Osteoblast (primary cell): ENCODE results near the gene PPARG. TPM values are rescaled to one million over a fixed set of nuclear protein-coding genes. Genes with fewer than 3 reads are reported as not detected.
A peak's percentile ranks its signal among the peaks of the same experiment; 100 is the strongest.

Source experiments
- DNase-seq: peaks from one replicate; pipeline ENCODE4 v3.0.0; 2011; ENCODE audit warnings: low spot score, mixed read lengths; ENCODE audit not compliant: insufficient read length; ENCODE audit errors: missing footprints
- H2AFZ ChIP-seq: 2 replicates; pipeline ENCODE4 v1.6.0; 2011; ENCODE audit warnings: mild to moderate bottlenecking, low read length
- H3K27ac ChIP-seq: 2 replicates; pipeline ENCODE4 v1.5.1; 2011; ENCODE audit warnings: mild to moderate bottlenecking, low read depth, low read length, moderate library complexity
- H3K27me3 ChIP-seq: 2 replicates; pipeline ENCODE4 v1.6.0; 2012; ENCODE audit warnings: mild to moderate bottlenecking, control low read depth, inconsistent platforms, low read length, moderate library complexity; ENCODE audit not compliant: insufficient read depth
- H3K36me3 ChIP-seq: 2 replicates; pipeline ENCODE4 v1.5.1; 2011; ENCODE audit warnings: mild to moderate bottlenecking, low read length, control low read depth, moderate library complexity; ENCODE audit not compliant: insufficient read depth
- H3K4me1 ChIP-seq: 2 replicates; pipeline ENCODE4 v1.5.1; 2011; ENCODE audit warnings: mild to moderate bottlenecking, low read length, control low read depth, moderate library complexity; ENCODE audit not compliant: insufficient read depth
- H3K4me2 ChIP-seq: 2 replicates; pipeline ENCODE4 v1.6.0; 2011; ENCODE audit warnings: mild to moderate bottlenecking, low read length; ENCODE audit not compliant: insufficient read depth
- H3K4me3 ChIP-seq: fragments of 200-600 bp; sonication (generic); 3 replicates; pipeline ENCODE4 v1.5.1; 2012; ENCODE audit warnings: mild to moderate bottlenecking, low read length, inconsistent platforms; ENCODE audit not compliant: insufficient read depth
- H3K79me2 ChIP-seq: 2 replicates; pipeline ENCODE4 v1.6.0; 2012; ENCODE audit warnings: mild to moderate bottlenecking, low read length, control low read depth, inconsistent platforms; ENCODE audit not compliant: insufficient read depth
- H3K9me3 ChIP-seq: 2 replicates; pipeline ENCODE4 v1.5.1; 2011; ENCODE audit warnings: low read depth, low read length, control low read depth
- H4K20me1 ChIP-seq: 2 replicates; pipeline ENCODE4 v1.6.0; 2012; ENCODE audit warnings: mild to moderate bottlenecking, low read length, control low read depth; ENCODE audit not compliant: insufficient read depth
- total RNA-seq: library from RNA; depleted of rRNA; stranded (reverse); fragments of >200 nt; gene quantifications from 2 replicates; pipeline ENCODE4 v1.2.3, GENCODE V29; 2012
- TF ChIP-seq, protein P1 (sequence below): IDR thresholded peaks from 2 replicates; pipeline ENCODE4 v1.5.1; 2011; ENCODE audit warnings: mild to moderate bottlenecking, low read depth, low read length, moderate library complexity; ENCODE audit errors: extremely low read depth

The PPARG gene
- total RNA-seq, 1 donor = 7.2 TPM

- Histone ChIP-seq H3K79me2 (no peaks in the 10 kb centered on the region), H3K27me3 (no peaks in the 10 kb centered on the region), H3K36me3 (no peaks in the 10 kb centered on the region), H3K9me3 (no peaks in the 10 kb centered on the region), H3K4me3 (no peak overlapping the region), H2AFZ (no peak overlapping the region), H4K20me1 (no peaks in the 10 kb centered on the region), H3K4me1 (peaks cover 13% of the 10 kb centered on the region), H3K27ac (no peak overlapping the region), H3K4me2 (no peak overlapping the region)
- TF ChIP-seq, protein P1, sequence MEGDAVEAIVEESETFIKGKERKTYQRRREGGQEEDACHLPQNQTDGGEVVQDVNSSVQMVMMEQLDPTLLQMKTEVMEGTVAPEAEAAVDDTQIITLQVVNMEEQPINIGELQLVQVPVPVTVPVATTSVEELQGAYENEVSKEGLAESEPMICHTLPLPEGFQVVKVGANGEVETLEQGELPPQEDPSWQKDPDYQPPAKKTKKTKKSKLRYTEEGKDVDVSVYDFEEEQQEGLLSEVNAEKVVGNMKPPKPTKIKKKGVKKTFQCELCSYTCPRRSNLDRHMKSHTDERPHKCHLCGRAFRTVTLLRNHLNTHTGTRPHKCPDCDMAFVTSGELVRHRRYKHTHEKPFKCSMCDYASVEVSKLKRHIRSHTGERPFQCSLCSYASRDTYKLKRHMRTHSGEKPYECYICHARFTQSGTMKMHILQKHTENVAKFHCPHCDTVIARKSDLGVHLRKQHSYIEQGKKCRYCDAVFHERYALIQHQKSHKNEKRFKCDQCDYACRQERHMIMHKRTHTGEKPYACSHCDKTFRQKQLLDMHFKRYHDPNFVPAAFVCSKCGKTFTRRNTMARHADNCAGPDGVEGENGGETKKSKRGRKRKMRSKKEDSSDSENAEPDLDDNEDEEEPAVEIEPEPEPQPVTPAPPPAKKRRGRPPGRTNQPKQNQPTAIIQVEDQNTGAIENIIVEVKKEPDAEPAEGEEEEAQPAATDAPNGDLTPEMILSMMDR = no peak
- DNase-seq = no peak
Observed at GRCh38 chr3:12316729-12317351, 28.0 kb downstream of the PPARG start.

- no peaks in the 10 kb centered on the region for H4K20me1 ChIP-seq
- no peak overlapping the region for H2AFZ ChIP-seq
- no peaks in the 10 kb centered on the region for H3K9me3 ChIP-seq
- no peak for DNase-seq
- no peaks in the 10 kb centered on the region for H3K79me2 ChIP-seq
- TF ChIP-seq, protein P1 = no peak
- no peak overlapping the region for H3K27ac ChIP-seq
- no peak overlapping the region for H3K4me3 ChIP-seq
- no peaks in the 10 kb centered on the region for H3K36me3 ChIP-seq
- H3K27me3 ChIP-seq = no peaks in the 10 kb centered on the region
- H3K4me1 ChIP-seq = peaks cover 7% of the 10 kb centered on the region
- H3K4me2 ChIP-seq = no peak overlapping the region
Observed at GRCh38 chr3:12317914-12318313, 29.0 kb downstream of the PPARG start.

- H3K27me3 ChIP-seq = no peaks in the 10 kb centered on the region
- H3K36me3 ChIP-seq = no peaks in the 10 kb centered on the region
- H3K4me3 ChIP-seq = no peak overlapping the region
- H3K4me2 ChIP-seq = peak overlapping the region; percentile 33
- TF ChIP-seq, protein P1 = no peak
- H3K4me1 ChIP-seq = peaks cover 7% of the 10 kb centered on the region
- H3K79me2 ChIP-seq = no peaks in the 10 kb centered on the region
- no peak for DNase-seq
- H2AFZ ChIP-seq = peak overlapping the region; percentile 47
- no peaks in the 10 kb centered on the region for H4K20me1 ChIP-seq
- H3K9me3 ChIP-seq = no peaks in the 10 kb centered on the region
- H3K27ac ChIP-seq = no peak overlapping the region
Observed at GRCh38 chr3:12318758-12319621, 30.1 kb downstream of the PPARG start.

DNA sequence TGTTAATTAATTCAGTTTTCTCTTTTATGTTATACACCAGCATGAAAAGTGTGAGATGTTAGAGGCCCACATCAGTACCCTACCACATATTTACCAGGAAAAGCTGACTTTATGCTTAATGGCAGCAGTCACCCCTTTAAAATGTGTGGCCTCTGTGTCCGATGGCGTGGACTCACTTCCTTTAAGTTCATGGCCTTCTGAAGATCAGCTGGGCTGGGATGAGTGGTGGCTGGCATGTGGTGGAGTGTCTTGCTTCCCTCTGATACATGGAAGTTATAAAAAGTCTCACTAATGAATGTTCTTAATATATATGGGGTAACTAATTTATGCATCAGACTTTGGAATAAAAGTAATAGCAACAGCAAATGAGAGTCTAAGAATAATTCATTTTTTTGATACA, 32.1 kb downstream of the PPARG start:
- TF ChIP-seq, protein P1 = no peak
- H3K4me2 ChIP-seq = no peak overlapping the region
- H2AFZ ChIP-seq = no peak overlapping the region
- no peaks in the 10 kb centered on the region for H3K79me2 ChIP-seq
- H3K4me3 ChIP-seq = no peak overlapping the region
- H3K36me3 ChIP-seq = no peaks in the 10 kb centered on the region
- H3K4me1 ChIP-seq = peaks cover 7% of the 10 kb centered on the region
- H4K20me1 ChIP-seq = no peaks in the 10 kb centered on the region
- H3K27ac ChIP-seq = no peak overlapping the region
- no peak for DNase-seq
- no peaks in the 10 kb centered on the region for H3K27me3 ChIP-seq
- no peaks in the 10 kb centered on the region for H3K9me3 ChIP-seq
